Right atrium auricular region (tissue), 2 donors: ENCODE results near the gene ZC3H13. TPM values are rescaled to one million over a fixed set of nuclear protein-coding genes. Genes with fewer than 3 reads are reported as not detected.

Experiments
- DNase-seq: peaks from one replicate; pipeline ENCODE4 v3.0.0-alpha.2; 2019; ENCODE audit warnings: low spot score
- H3K27ac ChIP-seq, 2 donors: fragments of 200-600 bp; sonication (generic); 1 replicate in 1 of 2; 2 replicates in 1 of 2; pipeline ENCODE4 v1.5.1; 2016 to 2019
- H3K27me3 ChIP-seq, 2 donors: fragments of 200-600 bp; sonication (generic); one replicate each; pipeline versions ENCODE4 v1.5.1 to v1.6.0; 2017 to 2019
- H3K36me3 ChIP-seq: fragments of 200-600 bp; sonication (generic); one replicate; pipeline ENCODE4 v1.5.1; 2016
- H3K4me1 ChIP-seq, 2 donors: fragments of 200-600 bp; sonication (generic); one replicate each; pipeline versions ENCODE4 v1.5.1 to v1.6.0; 2017 to 2019
- H3K4me3 ChIP-seq, 2 donors: fragments of 200-600 bp; sonication (generic); 1 replicate in 1 of 2; 2 replicates in 1 of 2; pipeline ENCODE4 v1.5.1; 2017 to 2019; ENCODE audit warnings: mild to moderate bottlenecking in 1 of 2, moderate library complexity in 1 of 2
- H3K9me3 ChIP-seq, 2 donors: fragments of 200-600 bp; sonication (generic); one replicate each; pipeline ENCODE4 v1.5.1; 2019
- CTCF ChIP-seq, 2 donors: fragments of 200-600 bp; sonication (generic); IDR thresholded peaks; one replicate each; pipeline ENCODE4 v1.5.1; 2019; ENCODE audit warnings: antibody characterized with exemption in 2 of 2
- total RNA-seq, 2 donors: library from RNA; depleted of rRNA; stranded (reverse); fragments of >200 nt; gene quantifications; one replicate each; pipeline ENCODE4 v1.1.0, GENCODE V29; 2016

ZC3H13 gene
- total RNA-seq, 2 donors from 2014 or later, result 18.2 to 21.0 TPM

- DNase-seq, result no peak
- H3K9me3 ChIP-seq, result no peaks in the 10 kb centered on the region
- no peak overlapping the region for H3K27ac ChIP-seq
- H3K4me1 ChIP-seq, result peaks cover 0 to 8% of the 10 kb centered on the region in 2 donors
- H3K27me3 ChIP-seq, result no peaks in the 10 kb centered on the region
- no peak for TF ChIP-seq CTCF (IDR thresholded peaks at IDR 0.05)
- H3K36me3 ChIP-seq, result peaks cover 7% of the 10 kb centered on the region
- no peak overlapping the region for H3K4me3 ChIP-seq
Observed at GRCh38 chr13:46045424-46045823, 7.1 kb downstream of the ZC3H13 start.

GRCh38 chr13:46043647-46044046 is 8.9 kb downstream of the ZC3H13 start:
- DNase-seq, result no peak
- no peak overlapping the region for H3K27ac ChIP-seq
- H3K9me3 ChIP-seq, result no peaks in the 10 kb centered on the region
- H3K36me3 ChIP-seq, result peaks cover 11% of the 10 kb centered on the region
- H3K27me3 ChIP-seq, result no peaks in the 10 kb centered on the region
- TF ChIP-seq CTCF (IDR thresholded peaks at IDR 0.05), result no peak
- H3K4me1 ChIP-seq, result no peaks in the 10 kb centered on the region
- H3K4me3 ChIP-seq, result no peak overlapping the region

- no peak for DNase-seq
- peaks cover 19% of the 10 kb centered on the region for H3K36me3 ChIP-seq
- no peak overlapping the region for H3K4me3 ChIP-seq
- TF ChIP-seq CTCF (IDR thresholded peaks at IDR 0.05), result no peak
- no peak overlapping the region for H3K27ac ChIP-seq
- H3K4me1 ChIP-seq, result no peaks in the 10 kb centered on the region
- H3K9me3 ChIP-seq, result no peaks in the 10 kb centered on the region
- no peaks in the 10 kb centered on the region for H3K27me3 ChIP-seq
Observed at GRCh38 chr13:46041419-46041839, 11.1 kb downstream of the ZC3H13 start.

DNA sequence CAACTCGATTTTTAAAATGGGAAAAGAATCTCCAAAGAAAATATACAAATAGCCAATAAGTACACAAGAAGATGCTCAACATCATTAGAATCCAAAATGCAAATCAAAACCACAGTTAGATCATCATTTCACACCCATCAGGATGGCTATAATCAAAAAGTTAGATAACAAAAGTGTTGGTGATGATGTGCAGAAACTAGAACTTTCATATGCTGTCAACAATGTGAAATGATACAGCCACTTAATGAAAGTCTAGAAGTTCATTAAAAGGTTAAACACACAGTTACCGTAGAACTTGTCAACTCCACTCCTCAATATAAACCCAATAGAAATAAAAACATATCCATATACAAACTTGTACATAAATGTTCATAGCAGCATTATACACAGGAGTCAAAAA is 11.8 kb downstream of the ZC3H13 start:
- no peak overlapping the region for H3K4me3 ChIP-seq
- no peak overlapping the region for H3K27ac ChIP-seq
- no peaks in the 10 kb centered on the region for H3K9me3 ChIP-seq
- DNase-seq, result no peak
- H3K36me3 ChIP-seq, result peaks cover 19% of the 10 kb centered on the region
- no peaks in the 10 kb centered on the region for H3K27me3 ChIP-seq
- H3K4me1 ChIP-seq, result no peaks in the 10 kb centered on the region
- TF ChIP-seq CTCF (IDR thresholded peaks at IDR 0.05), result no peak

GRCh38 chr13:46039411-46040182 is 12.9 kb downstream of the ZC3H13 start:
- Histone ChIP-seq H3K27ac (no peak overlapping the region), H3K9me3 (no peaks in the 10 kb centered on the region), H3K4me3 (no peak overlapping the region), H3K36me3 (peaks cover 19% of the 10 kb centered on the region), H3K27me3 (no peaks in the 10 kb centered on the region), H3K4me1 (no peaks in the 10 kb centered on the region)
- TF ChIP-seq CTCF (IDR thresholded peaks at IDR 0.05), result no peak
- DNase-seq, result no peak

DNA sequence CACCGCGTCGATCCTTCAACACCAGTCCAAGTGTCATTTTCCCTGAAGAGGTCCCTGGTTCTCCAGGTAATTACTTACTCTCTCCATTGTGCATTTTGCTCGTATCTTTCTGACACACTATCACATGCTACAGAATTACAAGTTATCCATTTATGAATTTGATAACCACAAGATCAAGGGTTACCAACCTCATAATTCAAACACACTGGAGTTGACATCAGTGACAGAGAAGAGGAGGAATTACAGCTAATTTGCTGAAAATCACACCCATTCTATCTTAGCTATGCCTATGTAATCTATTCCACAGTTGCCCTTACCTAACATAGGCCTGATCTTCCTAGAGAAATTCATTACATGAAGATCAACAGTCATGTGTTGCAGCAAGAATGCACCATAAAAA is 14.2 kb downstream of the ZC3H13 start:
- no peak overlapping the region for H3K27ac ChIP-seq
- TF ChIP-seq CTCF (IDR thresholded peaks at IDR 0.05), result no peak
- H3K9me3 ChIP-seq, result no peaks in the 10 kb centered on the region
- H3K4me1 ChIP-seq, result no peaks in the 10 kb centered on the region
- H3K36me3 ChIP-seq, result peaks cover 19% of the 10 kb centered on the region
- no peak overlapping the region for H3K4me3 ChIP-seq
- DNase-seq, result no peak
- H3K27me3 ChIP-seq, result no peaks in the 10 kb centered on the region
